Measurements from ENCODE around the gene KRT33B. TPM values are rescaled to one million over a fixed set of nuclear protein-coding genes. Genes with fewer than 3 reads are reported as not detected.

Gene KRT33B
- total and polyA plus RNA-seq, 2 of the 13 experiments (the other 11 are each of a cell fraction or from before 2014, with no cell fraction given), result not detected

GRCh38 chr17:41415833-41416335 is 46.3 kb upstream of the KRT33B start (continued):
- TF ChIP-seq, protein P1, sequence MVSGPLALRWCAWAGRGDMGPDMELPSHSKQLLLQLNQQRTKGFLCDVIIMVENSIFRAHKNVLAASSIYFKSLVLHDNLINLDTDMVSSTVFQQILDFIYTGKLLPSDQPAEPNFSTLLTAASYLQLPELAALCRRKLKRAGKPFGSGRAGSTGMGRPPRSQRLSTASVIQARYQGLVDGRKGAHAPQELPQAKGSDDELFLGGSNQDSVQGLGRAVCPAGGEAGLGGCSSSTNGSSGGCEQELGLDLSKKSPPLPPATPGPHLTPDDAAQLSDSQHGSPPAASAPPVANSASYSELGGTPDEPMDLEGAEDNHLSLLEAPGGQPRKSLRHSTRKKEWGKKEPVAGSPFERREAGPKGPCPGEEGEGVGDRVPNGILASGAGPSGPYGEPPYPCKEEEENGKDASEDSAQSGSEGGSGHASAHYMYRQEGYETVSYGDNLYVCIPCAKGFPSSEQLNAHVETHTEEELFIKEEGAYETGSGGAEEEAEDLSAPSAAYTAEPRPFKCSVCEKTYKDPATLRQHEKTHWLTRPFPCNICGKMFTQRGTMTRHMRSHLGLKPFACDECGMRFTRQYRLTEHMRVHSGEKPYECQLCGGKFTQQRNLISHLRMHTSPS (CRISPR knock-in tag; IDR thresholded peaks at IDR 0.05; ENCODE audit: low read depth), result no peak
- TF ChIP-seq, protein P2, sequence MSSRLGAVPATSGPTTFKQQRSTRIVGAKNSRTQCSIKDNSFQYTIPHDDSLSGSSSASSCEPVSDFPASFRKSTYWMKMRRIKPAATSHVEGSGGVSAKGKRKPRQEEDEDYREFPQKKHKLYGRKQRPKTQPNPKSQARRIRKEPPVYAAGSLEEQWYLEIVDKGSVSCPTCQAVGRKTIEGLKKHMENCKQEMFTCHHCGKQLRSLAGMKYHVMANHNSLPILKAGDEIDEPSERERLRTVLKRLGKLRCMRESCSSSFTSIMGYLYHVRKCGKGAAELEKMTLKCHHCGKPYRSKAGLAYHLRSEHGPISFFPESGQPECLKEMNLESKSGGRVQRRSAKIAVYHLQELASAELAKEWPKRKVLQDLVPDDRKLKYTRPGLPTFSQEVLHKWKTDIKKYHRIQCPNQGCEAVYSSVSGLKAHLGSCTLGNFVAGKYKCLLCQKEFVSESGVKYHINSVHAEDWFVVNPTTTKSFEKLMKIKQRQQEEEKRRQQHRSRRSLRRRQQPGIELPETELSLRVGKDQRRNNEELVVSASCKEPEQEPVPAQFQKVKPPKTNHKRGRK (CRISPR knock-in tag; IDR thresholded peaks at IDR 0.05), result no peak
- no peak for TF ChIP-seq ZNF878 (CRISPR knock-in tag; IDR thresholded peaks at IDR 0.05)
- no peak for TF ChIP-seq ZNF83 (CRISPR knock-in tag; IDR thresholded peaks at IDR 0.05; ENCODE audit: borderline replicate concordance)
- TF ChIP-seq ZNF563 (CRISPR knock-in tag; IDR thresholded peaks at IDR 0.05), result peak; percentile 52; the same call in 1 of the 2 replicates
- TF ChIP-seq CREM (IDR thresholded peaks at IDR 0.05), result peak; percentile 47
- TF ChIP-seq CREM (CRISPR knock-in tag; IDR thresholded peaks at IDR 0.05), result no peak
- TF ChIP-seq RXRB (CRISPR knock-in tag; IDR thresholded peaks at IDR 0.05; ENCODE audit: borderline replicate concordance), result peak; percentile 90
- TF ChIP-seq TOE1 (CRISPR knock-in tag; IDR thresholded peaks at IDR 0.05), result no peak
- peak; percentile 89 for TF ChIP-seq TFAP4 (IDR thresholded peaks at IDR 0.05; ENCODE audit: borderline replicate concordance, low read depth)
- TF ChIP-seq POLR2AphosphoS5 (IDR thresholded peaks at IDR 0.05; ENCODE audit: low read depth, low read length), result no peak
- no peak for TF ChIP-seq ZNF513 (CRISPR knock-in tag; conservative IDR thresholded peaks at IDR 0.05)
- TF ChIP-seq, protein P3, sequence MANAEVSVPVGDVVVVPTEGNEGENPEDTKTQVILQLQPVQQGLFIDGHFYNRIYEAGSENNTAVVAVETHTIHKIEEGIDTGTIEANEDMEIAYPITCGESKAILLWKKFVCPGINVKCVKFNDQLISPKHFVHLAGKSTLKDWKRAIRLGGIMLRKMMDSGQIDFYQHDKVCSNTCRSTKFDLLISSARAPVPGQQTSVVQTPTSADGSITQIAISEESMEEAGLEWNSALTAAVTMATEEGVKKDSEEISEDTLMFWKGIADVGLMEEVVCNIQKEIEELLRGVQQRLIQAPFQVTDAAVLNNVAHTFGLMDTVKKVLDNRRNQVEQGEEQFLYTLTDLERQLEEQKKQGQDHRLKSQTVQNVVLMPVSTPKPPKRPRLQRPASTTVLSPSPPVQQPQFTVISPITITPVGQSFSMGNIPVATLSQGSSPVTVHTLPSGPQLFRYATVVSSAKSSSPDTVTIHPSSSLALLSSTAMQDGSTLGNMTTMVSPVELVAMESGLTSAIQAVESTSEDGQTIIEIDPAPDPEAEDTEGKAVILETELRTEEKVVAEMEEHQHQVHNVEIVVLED (CRISPR knock-in tag; IDR thresholded peaks at IDR 0.05; ENCODE audit: borderline replicate concordance), result no peak
- TF ChIP-seq, protein P4, sequence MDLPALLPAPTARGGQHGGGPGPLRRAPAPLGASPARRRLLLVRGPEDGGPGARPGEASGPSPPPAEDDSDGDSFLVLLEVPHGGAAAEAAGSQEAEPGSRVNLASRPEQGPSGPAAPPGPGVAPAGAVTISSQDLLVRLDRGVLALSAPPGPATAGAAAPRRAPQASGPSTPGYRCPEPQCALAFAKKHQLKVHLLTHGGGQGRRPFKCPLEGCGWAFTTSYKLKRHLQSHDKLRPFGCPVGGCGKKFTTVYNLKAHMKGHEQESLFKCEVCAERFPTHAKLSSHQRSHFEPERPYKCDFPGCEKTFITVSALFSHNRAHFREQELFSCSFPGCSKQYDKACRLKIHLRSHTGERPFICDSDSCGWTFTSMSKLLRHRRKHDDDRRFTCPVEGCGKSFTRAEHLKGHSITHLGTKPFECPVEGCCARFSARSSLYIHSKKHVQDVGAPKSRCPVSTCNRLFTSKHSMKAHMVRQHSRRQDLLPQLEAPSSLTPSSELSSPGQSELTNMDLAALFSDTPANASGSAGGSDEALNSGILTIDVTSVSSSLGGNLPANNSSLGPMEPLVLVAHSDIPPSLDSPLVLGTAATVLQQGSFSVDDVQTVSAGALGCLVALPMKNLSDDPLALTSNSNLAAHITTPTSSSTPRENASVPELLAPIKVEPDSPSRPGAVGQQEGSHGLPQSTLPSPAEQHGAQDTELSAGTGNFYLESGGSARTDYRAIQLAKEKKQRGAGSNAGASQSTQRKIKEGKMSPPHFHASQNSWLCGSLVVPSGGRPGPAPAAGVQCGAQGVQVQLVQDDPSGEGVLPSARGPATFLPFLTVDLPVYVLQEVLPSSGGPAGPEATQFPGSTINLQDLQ (CRISPR knock-in tag; IDR thresholded peaks at IDR 0.05), result no peak
- peak; percentile 69 for TF ChIP-seq NCOA2 (CRISPR knock-in tag; IDR thresholded peaks at IDR 0.05)
- TF ChIP-seq NFATC3 (CRISPR knock-in tag; IDR thresholded peaks at IDR 0.05), result no peak
- no peak for TF ChIP-seq RELA (CRISPR knock-in tag; IDR thresholded peaks at IDR 0.05)
- no peak for TF ChIP-seq EZH2 (conservative IDR thresholded peaks at IDR 0.05; ENCODE audit: low read depth, low read length)
- TF ChIP-seq HMGA1 (CRISPR knock-in tag; conservative IDR thresholded peaks at IDR 0.05), result no peak
- TF ChIP-seq MIER2 (CRISPR knock-in tag; IDR thresholded peaks at IDR 0.05), result peak; percentile 54; the same call in 1 of the 2 replicates
- no peak for TF ChIP-seq ZNF816 (CRISPR knock-in tag; IDR thresholded peaks at IDR 0.05; ENCODE audit: borderline replicate concordance)
